NCI-H82 (cell line): ENCODE results near the gene SF3B1.
"Not testable (repeated sequence)": the region's sequence is repeated elsewhere in the genome, so short reads cannot be mapped to it uniquely, and the experiment has no call there.

ENCODE experiments used
- DNase-seq: peaks from one replicate; lab custom pipeline; 2025; lab: John Stamatoyannopoulos, UW

SF3B1 gene

GRCh38 chr2:197434541-197435513 lies at the start of gene SF3B1:
Gene SF3B1 (minus strand): TSS chr2:197435028. CDS start chr2:197434999, 29 bp downstream.
- DNase-seq: peak; percentile 99

- not testable (repeated sequence) for DNase-seq
These were observed 49.4 kb upstream of the SF3B1 start for GRCh38 chr2:197484248-197484647.

- no peak for DNase-seq
These were observed 45.6 kb upstream of the SF3B1 start for GRCh38 chr2:197480165-197481036.

GRCh38 chr2:197477797-197478196 lies 43.0 kb upstream of the SF3B1 start:
- DNase-seq: no peak

GRCh38 chr2:197472166-197472565 lies 37.3 kb upstream of the SF3B1 start:
- DNase-seq: no peak

GRCh38 chr2:197464175-197464574 lies 29.3 kb upstream of the SF3B1 start:
- no peak for DNase-seq

GRCh38 chr2:197461057-197461456 lies 26.2 kb upstream of the SF3B1 start:
- no peak for DNase-seq

- DNase-seq: peak; percentile 34
These were observed 25.8 kb upstream of the SF3B1 start for GRCh38 chr2:197460649-197461048.

- DNase-seq: no peak
These were observed 20.6 kb upstream of the SF3B1 start for GRCh38 chr2:197455428-197455827.

- DNase-seq: no peak
These were observed 20.1 kb upstream of the SF3B1 start for GRCh38 chr2:197454923-197455322.

GRCh38 chr2:197453914-197454398 lies 19.1 kb upstream of the SF3B1 start:
- peak; percentile 84 for DNase-seq

GRCh38 chr2:197453123-197453913 lies 18.5 kb upstream of the SF3B1 start, which contains the start of gene COQ10B:
Gene COQ10B (plus strand): TSS chr2:197453552. CDS start chr2:197453561, 9 bp downstream.
- DNase-seq: peak; percentile 100

- DNase-seq: no peak
These were observed 17.9 kb upstream of the SF3B1 start for GRCh38 chr2:197452754-197453122.

- DNase-seq: peak; percentile 13
These were observed 16.1 kb upstream of the SF3B1 start for GRCh38 chr2:197450935-197451358.

GRCh38 chr2:197450465-197450864 lies 15.6 kb upstream of the SF3B1 start:
- DNase-seq: no peak

GRCh38 chr2:197446844-197447243 lies 12.0 kb upstream of the SF3B1 start:
- no peak for DNase-seq

GRCh38 chr2:197445746-197446145 lies 10.9 kb upstream of the SF3B1 start:
- no peak for DNase-seq

GRCh38 chr2:197442857-197443256 lies 8.0 kb upstream of the SF3B1 start:
- DNase-seq: no peak

GRCh38 chr2:197437380-197437779 lies 2.6 kb upstream of the SF3B1 start:
- no peak for DNase-seq

GRCh38 chr2:197435598-197436420 lies 981 bp upstream of the SF3B1 start:
- peak; percentile 21 for DNase-seq
